Thyroid gland (tissue), 4 donors: ENCODE data around the gene SCAMP1.

ENCODE experiments used
- CTCF ChIP-seq, 6 experiments: fragments of 200-600 bp in 3 of 6; fragments of 450-650 bp in 3 of 6; sonication (generic) in 3 of 6; IDR thresholded peaks; one replicate each; pipeline ENCODE4 v1.5.1; 2016 to 2019; ENCODE audit warnings: antibody characterized with exemption in 6 of 6, mild to moderate bottlenecking in 2 of 6, inconsistent platforms in 1 of 6, moderate library complexity in 1 of 6
- POLR2A ChIP-seq, 2 donors: fragments of 450-650 bp; IDR thresholded peaks; one replicate each; pipeline ENCODE4 v1.6.1; 2017; ENCODE audit warnings: antibody characterized with exemption in 2 of 2, mild to moderate bottlenecking in 2 of 2, moderate library complexity in 1 of 2

GRCh38 chr5:78373231-78373630 lies 12.8 kb downstream of the SCAMP1 start:
- TF ChIP-seq CTCF (IDR thresholded peaks at IDR 0.05): no peak
- TF ChIP-seq POLR2A (IDR thresholded peaks at IDR 0.05): no peak
